Fibroblast of skin of back (primary cell): Measurements from ENCODE around the gene ALOX15B.

Experiments
- DNase-seq: peaks from one replicate; pipeline ENCODE4 v3.0.0-alpha.2; 2013

The ALOX15B gene

DNA sequence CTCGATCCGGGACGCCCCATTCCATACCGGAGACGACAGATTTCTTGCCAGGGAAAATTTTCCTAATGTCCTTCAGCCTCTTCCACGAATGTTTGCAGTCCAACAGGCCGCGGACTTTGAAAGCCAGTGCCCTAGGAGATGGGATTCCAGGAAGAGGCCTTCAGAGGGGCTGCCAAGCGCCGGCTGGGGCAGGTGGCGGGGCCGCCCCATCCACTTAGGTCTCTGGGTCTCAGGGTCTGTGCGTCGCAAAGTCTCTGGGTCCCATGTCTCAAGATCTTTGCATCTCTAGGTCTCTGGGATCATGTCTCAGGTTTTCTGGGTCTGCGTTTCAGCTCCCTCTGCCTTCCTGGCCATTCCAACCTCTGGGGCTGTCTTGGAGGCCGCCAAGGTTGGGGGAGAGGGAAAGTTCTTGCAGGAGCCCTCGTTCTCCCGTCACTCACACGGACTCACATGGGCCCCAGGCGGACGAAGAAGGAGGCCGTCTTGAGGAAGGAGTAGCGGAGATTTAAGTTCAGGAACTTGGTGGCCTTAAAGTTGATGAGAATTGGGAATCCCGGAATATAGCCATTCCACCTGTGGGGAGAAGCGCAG lies 41.4 kb downstream of the ALOX15B start:
- no peak for DNase-seq

DNA sequence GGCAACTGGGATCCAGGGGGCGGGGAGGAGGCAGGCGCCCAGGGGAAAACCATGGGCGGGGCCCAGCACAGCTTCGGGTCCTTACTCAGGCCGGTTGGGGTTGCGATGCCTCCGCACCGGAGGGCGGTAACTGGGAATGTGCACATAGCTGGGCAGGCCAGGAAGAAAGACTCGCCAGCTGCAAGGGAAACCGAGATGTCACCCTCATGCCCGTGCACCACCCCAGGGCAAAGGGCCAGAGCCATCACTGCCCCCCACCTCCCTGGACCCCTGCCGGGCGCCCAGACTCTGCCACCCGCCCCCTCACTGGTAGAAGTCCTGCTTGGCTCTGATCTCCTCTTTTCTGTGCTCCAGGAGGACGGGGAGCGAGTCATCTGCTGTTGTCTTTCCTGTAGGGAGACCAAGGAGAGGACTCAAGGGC lies 42.0 kb downstream of the ALOX15B start:
- no peak for DNase-seq

DNA sequence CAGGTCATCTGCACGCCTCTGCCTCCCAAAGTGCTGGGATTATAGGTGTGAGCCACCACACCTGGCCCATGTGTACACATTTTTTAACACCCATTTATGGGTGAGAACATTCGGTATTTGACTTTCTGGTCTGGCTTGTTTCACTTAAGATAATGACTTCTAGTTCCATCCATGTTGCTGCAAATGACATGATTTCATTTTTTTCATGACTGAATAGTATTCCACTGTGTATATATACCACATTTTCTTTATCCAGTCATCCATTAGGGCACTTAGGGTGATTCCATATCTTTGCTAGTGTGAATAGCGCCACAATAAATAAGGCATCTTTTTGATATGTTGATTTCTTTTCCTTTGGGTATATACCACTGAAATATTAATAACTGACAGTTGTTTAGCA lies 43.0 kb downstream of the ALOX15B start:
- no peak for DNase-seq

DNA sequence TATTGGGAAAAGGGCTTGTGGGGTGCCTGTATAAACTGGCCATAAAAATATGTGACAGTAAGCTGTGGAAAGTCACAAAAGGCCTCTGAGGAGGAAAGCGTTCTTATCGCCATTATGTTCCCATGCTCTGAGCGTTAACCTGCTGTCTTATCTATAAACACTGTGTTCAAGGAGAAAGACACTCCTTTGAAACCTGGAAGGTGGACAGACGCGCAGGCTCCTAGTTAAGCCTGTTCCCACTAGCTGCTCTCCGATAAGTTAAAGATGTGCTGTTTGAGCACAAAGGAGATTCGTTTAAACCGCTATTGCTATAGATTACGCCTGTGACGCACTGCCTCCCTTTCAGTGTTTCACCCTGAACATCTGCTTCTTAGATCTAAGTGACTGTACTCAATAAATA lies 43.4 kb downstream of the ALOX15B start:
- no peak for DNase-seq

DNA sequence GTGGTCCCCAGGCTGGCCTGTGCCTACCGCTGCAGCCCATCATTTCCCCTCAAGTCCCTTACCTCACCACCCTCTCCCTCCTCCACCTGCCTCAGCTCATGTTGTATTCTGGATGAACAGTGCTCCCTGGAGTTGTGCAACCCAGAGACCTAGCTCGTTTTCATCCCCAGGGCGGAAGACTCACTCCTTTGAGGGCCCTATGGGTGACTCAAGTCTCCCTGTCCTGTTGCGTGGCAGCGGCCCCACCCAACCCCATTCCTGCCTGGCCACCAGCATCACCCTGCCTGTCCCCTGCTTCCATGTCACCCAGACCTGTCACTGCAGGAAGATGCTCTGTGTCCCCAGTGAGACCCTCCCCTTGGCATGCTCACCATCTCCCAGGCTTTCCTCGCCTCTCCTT lies 45.4 kb downstream of the ALOX15B start:
- no peak for DNase-seq

DNA sequence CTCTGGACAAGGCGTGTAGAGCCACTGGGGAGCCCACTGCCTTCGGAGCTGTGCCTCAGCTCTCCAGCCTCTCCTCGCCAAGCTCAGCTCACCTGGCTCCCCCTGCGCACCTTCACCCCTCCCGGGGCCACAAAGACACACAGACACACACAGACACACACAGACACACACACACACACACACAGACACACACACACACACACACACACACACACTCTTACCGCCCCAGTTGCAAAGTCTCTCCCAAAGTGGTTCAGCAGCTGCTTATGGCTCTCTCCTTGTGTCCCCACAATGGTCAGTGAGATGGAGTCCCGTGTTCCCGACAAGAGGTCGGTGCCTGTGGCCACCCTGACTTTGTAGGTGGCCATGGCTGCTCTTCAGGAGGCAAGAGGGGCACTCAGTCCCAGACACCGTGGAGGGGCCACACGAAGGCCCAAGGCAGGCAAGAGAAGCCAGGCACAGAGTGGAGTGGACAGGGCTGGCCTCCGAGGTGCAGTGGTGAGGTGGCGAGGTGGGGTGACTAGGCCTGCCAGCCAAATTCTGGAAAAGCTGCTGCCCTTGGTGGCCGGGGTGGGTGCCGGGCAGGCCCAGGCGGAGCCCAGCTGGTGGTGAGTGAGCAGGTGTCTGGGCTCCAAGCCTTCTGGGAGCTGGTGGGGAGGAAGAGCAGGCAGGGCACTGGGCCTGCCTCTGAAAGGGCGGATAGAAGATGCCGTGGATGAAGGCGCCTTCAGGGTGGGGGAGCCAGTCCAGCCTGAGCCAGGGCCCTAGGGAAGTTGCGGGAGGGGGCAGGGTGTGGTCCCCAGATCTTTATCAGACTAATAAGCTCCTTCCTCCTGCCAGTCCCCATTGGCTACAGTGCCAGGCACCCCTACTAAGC lies 48.5 kb downstream of the ALOX15B start, which contains the start of gene ALOX12B:
TSS of gene ALOX12B (minus strand) at position 642 of the 877 bp plus-strand sequence. CDS start at position 368, 274 bp downstream.
- DNase-seq = no peak

DNA sequence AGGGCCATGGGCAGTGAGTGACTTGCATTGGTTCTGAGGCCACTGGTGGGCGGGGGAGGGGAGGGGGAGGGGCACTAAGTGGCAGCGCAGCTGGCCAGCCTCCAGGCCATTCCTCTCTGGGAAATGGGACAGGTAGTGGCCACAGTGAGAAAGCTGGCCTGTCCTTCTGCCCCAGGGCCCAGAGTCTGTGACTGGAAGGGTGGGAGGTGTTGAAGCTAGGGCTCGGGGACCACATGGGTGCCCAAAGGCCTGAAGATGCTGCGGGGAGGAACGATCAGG lies 49.0 kb downstream of the ALOX15B start:
- DNase-seq = no peak

DNA sequence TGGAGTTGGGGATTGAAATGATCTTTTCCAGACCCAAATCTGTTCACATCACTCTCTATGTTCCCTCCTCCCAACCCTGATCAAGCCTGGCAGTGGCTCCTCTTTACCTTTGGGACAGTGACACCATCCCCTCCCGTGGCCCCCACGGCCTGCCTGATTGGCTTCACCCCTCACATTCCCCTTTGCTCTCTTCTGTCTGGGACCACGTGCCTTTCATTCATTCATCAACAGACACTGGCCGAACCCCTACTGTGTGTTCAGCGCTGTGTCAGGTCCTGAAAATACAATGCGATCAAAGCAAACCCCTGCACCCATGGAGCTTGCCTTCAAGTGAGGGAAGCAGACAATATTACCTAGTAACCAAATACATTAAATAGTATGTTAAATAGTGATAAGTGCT lies 50.9 kb downstream of the ALOX15B start:
- DNase-seq = no peak

DNA sequence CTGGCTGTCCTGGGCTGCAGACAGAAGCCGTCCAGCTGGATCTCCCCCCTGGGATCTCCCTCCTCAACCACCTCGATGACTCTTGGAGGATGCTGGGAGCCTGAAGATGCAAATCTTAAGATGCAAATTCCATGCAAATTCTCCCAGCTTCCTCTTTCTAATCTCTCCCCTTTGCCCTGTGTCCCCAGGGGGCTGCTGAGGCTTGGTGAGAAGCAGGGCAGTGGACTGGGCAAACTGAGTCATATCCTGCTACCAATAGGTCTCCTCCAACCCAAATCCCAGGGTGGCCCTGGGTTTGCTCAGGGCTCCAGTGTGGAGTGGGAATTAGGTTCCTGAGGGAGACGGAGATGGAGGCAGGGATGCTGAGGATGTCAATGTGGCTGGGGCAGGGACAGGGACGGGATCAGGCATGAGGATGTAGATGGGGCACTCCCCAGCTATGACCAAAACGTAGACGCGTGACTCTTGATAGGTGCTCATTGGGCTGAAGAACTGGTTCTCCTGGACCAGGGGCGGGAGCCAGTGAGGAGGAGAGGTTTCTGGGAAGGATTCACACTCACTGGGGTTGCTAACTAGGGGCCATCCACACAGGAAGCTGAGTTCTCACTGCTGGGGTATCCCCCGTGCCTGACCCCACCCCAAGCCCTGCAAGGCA lies 52.3 kb downstream of the ALOX15B start:
- DNase-seq = peak; percentile 34

DNA sequence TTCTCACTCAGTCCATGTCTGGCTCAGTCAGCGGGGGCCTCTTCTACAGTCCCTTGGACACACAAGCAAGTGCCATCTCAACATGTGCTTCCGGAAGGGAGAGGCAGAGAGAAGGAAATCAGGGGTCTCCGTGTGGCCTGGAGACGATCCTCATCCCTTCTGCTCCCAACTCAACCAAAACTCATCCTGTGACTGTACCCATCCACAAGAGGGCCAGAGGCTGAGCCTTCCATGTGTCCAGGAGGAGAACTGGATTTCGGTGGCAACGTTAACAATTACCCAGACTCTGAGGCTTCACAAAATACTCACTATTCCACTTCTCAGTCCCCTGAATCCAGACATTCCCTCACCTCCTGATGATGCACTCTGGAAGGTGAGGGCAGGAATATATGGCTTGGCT lies 56.5 kb downstream of the ALOX15B start:
- DNase-seq = no peak

DNA sequence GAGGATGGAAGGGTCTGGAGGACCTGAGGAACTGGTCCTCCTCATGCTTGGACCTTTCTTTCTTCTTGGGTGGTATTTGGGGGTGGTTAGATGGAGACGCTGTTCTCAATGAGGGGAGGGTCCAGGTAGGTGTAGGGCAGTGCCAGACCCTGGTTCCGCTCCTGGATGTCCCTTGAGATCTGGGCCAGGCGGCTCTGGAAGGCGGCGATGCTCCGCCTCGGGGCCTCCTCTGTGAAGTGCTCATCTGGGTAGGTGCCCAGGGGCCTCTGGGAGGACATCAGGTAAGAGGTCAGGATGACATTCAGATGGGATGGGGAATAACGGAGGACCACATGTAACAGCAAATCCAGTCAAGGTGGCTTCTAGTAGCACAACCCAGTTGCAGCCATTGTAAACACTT lies 57.7 kb downstream of the ALOX15B start:
- DNase-seq = no peak
